Left colon (tissue), 2 donors: Measurements from ENCODE around the gene LGI4. TPM values are rescaled to one million over a fixed set of nuclear protein-coding genes. Genes with fewer than 3 reads are reported as not detected.
A peak's percentile ranks its signal among the peaks of the same experiment; 100 is the strongest.

Experiments used
- ATAC-seq: fragments of 200-7000 bp; cut with Tn5 transposase; one replicate; pipeline ENCODE4 v1.9.1; 2020; ENCODE audit warnings: mild to moderate bottlenecking, moderate library complexity
- DNase-seq, 2 donors: peaks; one replicate each; pipeline ENCODE4 v3.0.0-alpha.2; 2020
- intact Hi-C, 2 donors: fragments of 100-400 bp; cut with DNase I in 1 of 2; cut with micrococcal nuclease in 1 of 2; formaldehyde crosslinking; loops; one replicate each; pipeline versions ENCODE4 v1.11.2 to v1.14.0; 2022; cut with DNase I, micrococcal nuclease
- total RNA-seq, 2 donors: library from RNA; stranded (reverse); fragmentation: NEBNext Ultra II Directional; extraction: Animal tissue kit (Norgen Biotek cat#: 25700); gene quantifications; one replicate each; pipeline ENCODE4 v1.2.1, GENCODE V29; 2021
- donor health status: DM: no; HTN: no; CAD: no.
- donor health status: DM: yes; HTN: yes; CAD: no.

LGI4 gene
- total RNA-seq, 2 donors from 2014 or later, result 9.7 to 14.2 TPM

- intact Hi-C loops, result no loop called here
- DNase-seq (no peak), ATAC-seq (no peak)
These were observed 34.0 kb downstream of the LGI4 start for GRCh38 chr19:35100588-35101533.

- DNase-seq (no peak), ATAC-seq (no peak)
- intact Hi-C loops, result no loop called here
These were observed 35.0 kb downstream of the LGI4 start for GRCh38 chr19:35099897-35100275.

- peak; percentile 36 for ATAC-seq
- intact Hi-C loops, result no loop called here
These were observed 35.5 kb downstream of the LGI4 start for GRCh38 chr19:35099155-35099896.

GRCh38 chr19:35098413-35099049 lies 36.3 kb downstream of the LGI4 start:
- intact Hi-C loops, result no loop called here
- DNase-seq, result no peak
- ATAC-seq, result peak; percentile 34

More at GRCh38 chr19:35099155-35099896, 35.5 kb downstream of the LGI4 start:
- DNase-seq, result no peak

GRCh38 chr19:35095667-35096368 lies 39.0 kb downstream of the LGI4 start:
- DNase-seq (no peak), ATAC-seq (no peak)
- intact Hi-C loops, result no loop called here

- intact Hi-C loops, result no loop called here
- ATAC-seq, result peak; percentile 48
- no peak for DNase-seq
These were observed 40.2 kb downstream of the LGI4 start for GRCh38 chr19:35094656-35095055.

- no peak for DNase-seq
- intact Hi-C loops, result no loop called here
- no peak for ATAC-seq
These were observed 40.8 kb downstream of the LGI4 start for GRCh38 chr19:35093941-35094647.

GRCh38 chr19:35093430-35093829 lies 41.4 kb downstream of the LGI4 start:
- ATAC-seq, result no peak
- DNase-seq, result no peak
- intact Hi-C loops, result no loop called here

- DNase-seq (peak in 1 of 2 donors; percentile 59), ATAC-seq (peak; percentile 84)
- intact Hi-C loops, result no loop called here
These were observed 44.2 kb downstream of the LGI4 start for GRCh38 chr19:35090506-35091214.

- DNase-seq (no peak), ATAC-seq (no peak)
- intact Hi-C loops, result no loop called here
These were observed 44.7 kb downstream of the LGI4 start for GRCh38 chr19:35090160-35090505.

GRCh38 chr19:35089554-35089953 lies 45.3 kb downstream of the LGI4 start:
- DNase-seq, result no peak
- no peak for ATAC-seq
- intact Hi-C loops, result no loop called here

- intact Hi-C loops, result no loop called here
- DNase-seq (no peak), ATAC-seq (no peak)
These were observed 46.5 kb downstream of the LGI4 start for GRCh38 chr19:35088131-35088913.

- intact Hi-C loops, result no loop called here
- ATAC-seq, result no peak
- no peak for DNase-seq
These were observed 47.5 kb downstream of the LGI4 start for GRCh38 chr19:35087393-35087792.

GRCh38 chr19:35086455-35086854 lies 48.4 kb downstream of the LGI4 start:
- ATAC-seq (no peak), DNase-seq (no peak)
- intact Hi-C loops, result no loop called here

- intact Hi-C loops, result no loop called here
- no peak for ATAC-seq
- DNase-seq, result no peak
These were observed 48.9 kb downstream of the LGI4 start for GRCh38 chr19:35085947-35086346.

- DNase-seq, result no peak
- intact Hi-C loops, result no loop called here
- no peak for ATAC-seq
These were observed 50.4 kb downstream of the LGI4 start for GRCh38 chr19:35084509-35084762.

- DNase-seq (no peak), ATAC-seq (no peak)
- intact Hi-C loops, result no loop called here
These were observed 51.0 kb downstream of the LGI4 start for GRCh38 chr19:35083691-35084508.
